ENCODE measurements around the gene GRK2. TPM values are rescaled to one million over a fixed set of nuclear protein-coding genes. Genes with fewer than 3 reads are reported as not detected.

The GRK2 gene
- total and polyA plus RNA-seq, 2 of the 13 experiments (the other 11 are each of a cell fraction or from before 2014, with no cell fraction given), result 31.3 to 42.4 TPM

- TF ChIP-seq ZBTB49 (CRISPR knock-in tag; IDR thresholded peaks at IDR 0.05; ENCODE audit: borderline replicate concordance) (no peak), CC2D1A (CRISPR knock-in tag; IDR thresholded peaks at IDR 0.05) (no peak), SP1 (IDR thresholded peaks at IDR 0.05) (no peak), SP1 (CRISPR knock-in tag; IDR thresholded peaks at IDR 0.05) (no peak), ZNF180 (CRISPR knock-in tag; IDR thresholded peaks at IDR 0.05; ENCODE audit: borderline replicate concordance, low read depth) (no peak), TEAD2 (CRISPR knock-in tag; IDR thresholded peaks at IDR 0.05) (no peak), BHLHE40 (IDR thresholded peaks at IDR 0.05; ENCODE audit: low read length) (no peak), ZBTB20 (CRISPR knock-in tag; IDR thresholded peaks at IDR 0.05; ENCODE audit: borderline replicate concordance, low read depth) (peak; percentile 80; the same call in 1 of the 2 replicates), YY1 (IDR thresholded peaks at IDR 0.05; ENCODE audit: insufficient read depth, insufficient replicate concordance, low read depth, low read length) (no peak), TAF15 (IDR thresholded peaks at IDR 0.05; ENCODE audit: low read depth, low read length, poor library complexity, severe bottlenecking) (no peak), SP4 (CRISPR knock-in tag; IDR thresholded peaks at IDR 0.05) (no peak), EEA1 (CRISPR knock-in tag; IDR thresholded peaks at IDR 0.05; ENCODE audit: borderline replicate concordance) (peak; percentile 20; the same call in 1 of the 2 replicates), ZNF674 (CRISPR knock-in tag; IDR thresholded peaks at IDR 0.05; ENCODE audit: low read depth) (no peak), KLF9 (CRISPR knock-in tag; IDR thresholded peaks at IDR 0.05; ENCODE audit: low read depth) (no peak), PITX1 (CRISPR knock-in tag; IDR thresholded peaks at IDR 0.05) (no peak), ZNF263 (CRISPR knock-in tag; IDR thresholded peaks at IDR 0.05) (no peak), ZNF605 (CRISPR knock-in tag; IDR thresholded peaks at IDR 0.05) (peak; percentile 57), AGO1 (IDR thresholded peaks at IDR 0.05; ENCODE audit: low read depth, low read length, poor library complexity, severe bottlenecking) (no peak), ZNF720 (CRISPR knock-in tag; IDR thresholded peaks at IDR 0.05) (no peak), CENPX (CRISPR knock-in tag; IDR thresholded peaks at IDR 0.05) (no peak), ZNF12 (CRISPR knock-in tag; IDR thresholded peaks at IDR 0.05) (no peak), PAWR (CRISPR knock-in tag; IDR thresholded peaks at IDR 0.05; ENCODE audit: borderline replicate concordance) (no peak), HNRNPUL1 (IDR thresholded peaks at IDR 0.05; ENCODE audit: low read depth, low read length) (no peak), ZNF512 (CRISPR knock-in tag; IDR thresholded peaks at IDR 0.05) (no peak), ZNF253 (CRISPR knock-in tag; IDR thresholded peaks at IDR 0.05; ENCODE audit: borderline replicate concordance) (no peak), BORCS8-MEF2B (CRISPR knock-in tag; IDR thresholded peaks at IDR 0.05) (no peak), ZNF879 (CRISPR knock-in tag; IDR thresholded peaks at IDR 0.05) (no peak), ZNF460 (CRISPR knock-in tag; IDR thresholded peaks at IDR 0.05; ENCODE audit: borderline replicate concordance) (no peak)
- TF ChIP-seq, protein P1, sequence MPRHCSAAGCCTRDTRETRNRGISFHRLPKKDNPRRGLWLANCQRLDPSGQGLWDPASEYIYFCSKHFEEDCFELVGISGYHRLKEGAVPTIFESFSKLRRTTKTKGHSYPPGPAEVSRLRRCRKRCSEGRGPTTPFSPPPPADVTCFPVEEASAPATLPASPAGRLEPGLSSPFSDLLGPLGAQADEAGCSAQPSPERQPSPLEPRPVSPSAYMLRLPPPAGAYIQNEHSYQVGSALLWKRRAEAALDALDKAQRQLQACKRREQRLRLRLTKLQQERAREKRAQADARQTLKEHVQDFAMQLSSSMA (CRISPR knock-in tag; IDR thresholded peaks at IDR 0.05), result no peak
- TF ChIP-seq, protein P2, sequence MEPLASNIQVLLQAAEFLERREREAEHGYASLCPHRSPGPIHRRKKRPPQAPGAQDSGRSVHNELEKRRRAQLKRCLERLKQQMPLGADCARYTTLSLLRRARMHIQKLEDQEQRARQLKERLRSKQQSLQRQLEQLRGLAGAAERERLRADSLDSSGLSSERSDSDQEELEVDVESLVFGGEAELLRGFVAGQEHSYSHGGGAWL (CRISPR knock-in tag; IDR thresholded peaks at IDR 0.05), result no peak
Measured at GRCh38 chr11:67288198-67288451, 21.9 kb downstream of the GRK2 start (continued).

Measured in HepG2 (cell line).